ENCODE measurements around the gene S100A4.

DNA sequence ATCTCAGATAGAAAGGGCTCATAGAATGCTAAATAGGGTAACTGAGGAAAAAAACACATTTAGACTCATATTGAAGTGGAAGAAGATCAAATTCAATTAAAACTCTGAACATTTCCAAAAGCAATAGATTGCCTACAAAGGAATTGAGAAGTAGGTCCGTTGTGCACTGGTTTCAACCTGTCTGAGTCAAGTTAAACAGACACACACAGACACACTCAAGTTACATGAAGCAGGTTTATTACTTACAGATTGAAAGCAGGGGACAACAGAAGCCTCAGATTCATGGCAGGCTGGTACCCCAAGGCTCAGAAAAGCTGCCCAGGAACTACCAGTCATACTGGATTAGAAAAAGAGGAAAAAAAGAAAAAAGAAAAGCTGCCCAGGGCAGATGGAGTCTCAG is 40.7 kb upstream of the S100A4 start:
- TF ChIP-seq SOX15 (CRISPR knock-in tag; IDR thresholded peaks at IDR 0.05): no peak
- TF ChIP-seq, protein P1, sequence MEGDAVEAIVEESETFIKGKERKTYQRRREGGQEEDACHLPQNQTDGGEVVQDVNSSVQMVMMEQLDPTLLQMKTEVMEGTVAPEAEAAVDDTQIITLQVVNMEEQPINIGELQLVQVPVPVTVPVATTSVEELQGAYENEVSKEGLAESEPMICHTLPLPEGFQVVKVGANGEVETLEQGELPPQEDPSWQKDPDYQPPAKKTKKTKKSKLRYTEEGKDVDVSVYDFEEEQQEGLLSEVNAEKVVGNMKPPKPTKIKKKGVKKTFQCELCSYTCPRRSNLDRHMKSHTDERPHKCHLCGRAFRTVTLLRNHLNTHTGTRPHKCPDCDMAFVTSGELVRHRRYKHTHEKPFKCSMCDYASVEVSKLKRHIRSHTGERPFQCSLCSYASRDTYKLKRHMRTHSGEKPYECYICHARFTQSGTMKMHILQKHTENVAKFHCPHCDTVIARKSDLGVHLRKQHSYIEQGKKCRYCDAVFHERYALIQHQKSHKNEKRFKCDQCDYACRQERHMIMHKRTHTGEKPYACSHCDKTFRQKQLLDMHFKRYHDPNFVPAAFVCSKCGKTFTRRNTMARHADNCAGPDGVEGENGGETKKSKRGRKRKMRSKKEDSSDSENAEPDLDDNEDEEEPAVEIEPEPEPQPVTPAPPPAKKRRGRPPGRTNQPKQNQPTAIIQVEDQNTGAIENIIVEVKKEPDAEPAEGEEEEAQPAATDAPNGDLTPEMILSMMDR (IDR thresholded peaks at IDR 0.05): no peak
- no peak for TF ChIP-seq CREB1 (CRISPR knock-in tag; IDR thresholded peaks at IDR 0.05)
- TF ChIP-seq MYBL2 (CRISPR knock-in tag; IDR thresholded peaks at IDR 0.05): no peak
- TF ChIP-seq, protein P2, sequence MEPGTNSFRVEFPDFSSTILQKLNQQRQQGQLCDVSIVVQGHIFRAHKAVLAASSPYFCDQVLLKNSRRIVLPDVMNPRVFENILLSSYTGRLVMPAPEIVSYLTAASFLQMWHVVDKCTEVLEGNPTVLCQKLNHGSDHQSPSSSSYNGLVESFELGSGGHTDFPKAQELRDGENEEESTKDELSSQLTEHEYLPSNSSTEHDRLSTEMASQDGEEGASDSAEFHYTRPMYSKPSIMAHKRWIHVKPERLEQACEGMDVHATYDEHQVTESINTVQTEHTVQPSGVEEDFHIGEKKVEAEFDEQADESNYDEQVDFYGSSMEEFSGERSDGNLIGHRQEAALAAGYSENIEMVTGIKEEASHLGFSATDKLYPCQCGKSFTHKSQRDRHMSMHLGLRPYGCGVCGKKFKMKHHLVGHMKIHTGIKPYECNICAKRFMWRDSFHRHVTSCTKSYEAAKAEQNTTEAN (CRISPR knock-in tag; IDR thresholded peaks at IDR 0.05): no peak

All from WTC11 (cell line).